HG02938 (cell line): Measurements from ENCODE around the gene TAF11.
"Not testable (repeated sequence)": the region's sequence is repeated elsewhere in the genome, so short reads cannot be mapped to it uniquely, and the experiment has no call there.

Experiments used
- ATAC-seq: cut with Tn5 transposase; IDR thresholded peaks from one replicate; pipeline ENCODE4 v1.9.1; 2021; ENCODE audit warnings: mild to moderate bottlenecking, moderate library complexity; ENCODE audit not compliant: unreplicated experiment

Gene TAF11

DNA sequence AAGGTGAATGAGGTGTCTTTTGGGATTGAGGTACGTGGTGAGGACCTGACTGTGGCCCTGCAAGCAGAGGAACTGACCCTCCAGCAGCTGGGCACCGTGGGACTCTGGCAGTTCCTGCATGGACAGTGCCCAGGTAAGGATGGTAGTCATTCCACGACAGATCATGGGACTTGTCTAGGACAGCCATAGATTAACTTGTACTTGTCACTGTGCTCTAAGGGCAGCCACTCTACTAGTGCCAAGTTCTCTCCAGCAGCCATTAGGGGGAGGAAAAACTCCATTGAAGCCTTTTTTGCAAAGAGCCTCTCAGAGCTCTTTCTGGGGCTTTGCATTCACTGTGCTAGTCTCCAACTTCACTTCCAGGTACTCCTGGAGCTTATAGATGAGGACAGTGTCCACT, 20.4 kb downstream of the TAF11 start:
- ATAC-seq, result no peak

DNA sequence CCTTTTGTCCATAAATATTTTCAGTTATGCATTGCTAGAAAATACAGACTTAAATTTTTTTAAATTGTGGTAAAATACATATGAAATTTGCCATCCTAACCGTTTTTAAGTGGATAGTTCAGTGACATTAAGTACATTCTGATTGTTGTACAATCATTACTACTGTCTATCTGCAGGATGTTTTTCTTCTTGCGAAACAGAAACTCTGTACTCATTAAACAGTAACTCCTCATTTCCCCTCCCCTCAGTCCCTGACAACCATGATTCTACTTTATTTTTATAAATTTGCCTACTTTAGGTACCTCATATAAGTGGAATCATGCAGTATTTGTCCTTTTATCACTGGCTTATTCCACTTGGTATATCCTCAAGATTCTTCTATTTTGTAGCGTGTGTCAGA, 21.3 kb downstream of the TAF11 start:
- ATAC-seq, result no peak

DNA sequence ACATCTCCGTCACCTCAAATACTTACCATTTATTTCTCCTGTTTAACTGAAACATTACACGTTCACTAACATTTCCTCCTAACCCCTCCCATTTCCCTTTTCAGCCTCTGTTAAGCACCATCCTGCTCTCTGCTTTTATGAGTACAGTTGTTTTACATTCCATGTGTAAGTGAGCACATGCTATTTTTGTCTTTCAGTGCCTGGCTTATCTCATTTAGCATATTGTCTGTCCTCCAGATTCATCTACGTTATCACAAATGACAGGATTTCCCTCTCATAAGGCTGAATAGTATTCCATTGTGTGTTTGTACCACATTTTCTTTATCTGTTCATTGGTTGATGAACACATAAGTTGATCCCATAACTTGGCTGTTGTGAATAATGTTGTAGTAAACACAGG, 22.7 kb downstream of the TAF11 start:
- no peak for ATAC-seq

DNA sequence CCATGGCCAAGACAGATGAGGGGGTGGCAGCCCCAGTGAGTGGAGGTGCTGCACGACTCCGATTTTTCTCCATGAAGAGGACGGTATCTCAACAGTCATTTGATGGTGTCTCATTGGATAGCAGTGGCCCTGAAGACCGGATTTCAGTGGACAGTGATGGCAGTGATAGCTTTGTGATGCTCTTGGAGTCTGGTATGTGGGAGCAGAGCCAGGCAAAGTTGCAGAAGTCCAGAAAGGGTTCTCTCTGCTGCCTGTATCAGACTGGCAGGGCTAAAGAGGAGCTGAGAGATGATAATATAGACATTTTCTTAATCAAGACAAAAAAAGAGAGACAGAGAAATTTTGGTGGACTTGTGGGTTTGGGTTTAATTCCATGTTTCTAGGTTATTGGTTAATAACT, 23.8 kb downstream of the TAF11 start:
- ATAC-seq, result no peak

DNA sequence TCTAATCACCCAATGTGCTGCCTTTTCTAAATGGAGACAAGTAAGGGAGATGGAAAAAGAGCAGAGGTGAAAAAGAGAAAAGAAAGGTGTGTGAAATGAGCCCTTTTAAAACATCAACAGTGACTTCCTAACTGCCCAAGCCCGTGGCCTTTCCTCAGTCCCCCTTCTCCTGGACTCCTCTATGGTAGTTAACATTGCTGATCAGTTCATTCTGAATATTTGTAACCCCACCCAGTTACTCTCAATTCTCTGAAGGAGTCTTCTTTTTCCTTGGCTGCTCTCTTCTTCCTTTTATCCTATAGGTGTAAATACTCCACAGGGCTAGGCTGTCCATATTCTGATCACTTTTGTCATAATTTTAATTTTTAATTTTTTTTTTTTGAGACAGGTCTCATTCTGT, 27.1 kb downstream of the TAF11 start:
- ATAC-seq, result no peak

DNA sequence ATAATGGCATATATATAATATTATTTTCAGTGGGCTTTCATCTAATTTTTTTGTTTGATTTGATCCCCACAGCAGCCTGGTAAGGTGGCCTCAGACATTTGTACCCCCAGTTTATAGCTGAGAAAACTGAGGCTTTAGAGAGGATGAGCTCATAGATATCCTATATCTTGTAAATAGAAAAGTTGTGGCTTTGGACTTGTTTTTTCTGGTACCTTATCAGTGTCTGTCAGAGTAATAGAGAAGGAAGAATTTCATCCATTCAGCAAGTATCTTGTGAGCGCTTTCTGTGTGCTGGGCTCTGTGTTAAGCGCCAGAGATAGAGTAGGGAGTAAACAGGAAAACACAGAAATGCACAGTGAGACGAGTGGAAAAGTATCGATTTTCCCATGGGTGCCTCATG, 27.9 kb downstream of the TAF11 start:
- no peak for ATAC-seq

DNA sequence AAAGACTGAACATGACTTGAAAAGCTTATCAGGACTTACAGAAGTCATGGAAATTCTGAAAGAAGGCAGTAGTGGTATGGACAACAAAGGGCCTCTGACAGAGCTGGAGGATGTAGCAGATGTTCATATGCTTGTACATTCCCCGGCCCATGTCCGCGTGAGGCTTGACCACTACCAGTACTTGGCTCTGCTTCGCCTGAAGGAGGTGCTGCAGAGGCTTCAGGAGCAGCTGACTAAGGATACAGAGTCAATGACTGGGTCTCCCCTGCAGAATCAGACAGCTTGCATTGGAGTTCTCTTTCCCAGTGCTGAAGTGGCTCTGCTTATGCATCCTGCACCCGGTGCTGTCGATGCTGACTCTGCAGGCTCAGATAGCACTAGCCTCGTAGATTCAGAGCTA, 29.2 kb downstream of the TAF11 start:
- no peak for ATAC-seq

DNA sequence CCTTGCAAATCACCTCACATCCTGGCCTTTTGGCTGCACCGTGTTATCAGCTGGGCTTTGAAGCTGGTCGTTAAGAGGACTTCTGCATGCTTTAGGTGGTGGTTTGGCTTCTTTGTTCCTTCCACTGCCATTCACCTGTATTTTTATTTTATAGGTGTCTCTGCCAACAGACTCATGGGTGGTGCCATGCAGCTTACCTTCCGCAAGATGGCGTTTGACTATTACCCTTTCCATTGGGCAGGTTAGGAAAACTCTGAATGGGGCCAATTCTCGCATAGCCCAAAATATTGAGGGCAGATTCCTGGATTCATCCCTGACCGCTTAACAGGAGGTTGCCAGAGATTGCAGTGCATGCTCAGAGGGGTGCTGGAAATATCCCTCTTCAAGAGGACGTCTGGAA, 32.4 kb downstream of the TAF11 start:
- no peak for ATAC-seq

DNA sequence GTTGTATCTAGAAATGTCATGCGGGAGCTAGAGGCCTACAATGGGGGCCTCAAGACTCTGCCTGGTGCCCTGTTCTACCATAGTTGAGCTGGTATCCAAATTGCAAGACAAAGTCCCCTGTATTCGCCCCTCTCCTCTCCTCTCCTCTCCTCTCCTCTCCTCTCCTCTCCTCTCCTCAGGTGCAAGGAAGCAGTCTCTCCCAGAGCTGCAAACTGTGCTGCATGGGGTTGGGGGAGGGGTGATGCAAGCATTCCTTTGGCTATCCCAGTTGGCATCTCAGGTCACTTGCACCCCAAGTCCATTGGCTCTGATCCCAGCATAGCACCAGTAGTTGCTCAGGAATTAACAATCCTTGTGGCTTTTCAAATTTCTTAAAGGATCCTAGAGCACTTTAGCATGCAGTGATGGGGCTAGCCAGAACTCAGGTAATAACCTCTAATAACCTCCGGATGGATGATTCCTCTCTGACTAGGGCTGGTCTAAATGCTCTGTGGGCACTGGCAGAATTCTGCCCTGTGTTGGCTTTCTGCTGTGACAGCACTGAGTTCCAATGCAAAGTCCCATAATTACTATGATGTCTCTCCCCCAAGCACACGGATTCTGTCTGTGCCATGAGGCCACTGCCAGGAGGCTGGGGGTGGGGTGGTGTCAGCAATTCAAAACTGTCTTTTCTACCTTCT, 35.3 kb downstream of the TAF11 start:
- no peak for ATAC-seq

DNA sequence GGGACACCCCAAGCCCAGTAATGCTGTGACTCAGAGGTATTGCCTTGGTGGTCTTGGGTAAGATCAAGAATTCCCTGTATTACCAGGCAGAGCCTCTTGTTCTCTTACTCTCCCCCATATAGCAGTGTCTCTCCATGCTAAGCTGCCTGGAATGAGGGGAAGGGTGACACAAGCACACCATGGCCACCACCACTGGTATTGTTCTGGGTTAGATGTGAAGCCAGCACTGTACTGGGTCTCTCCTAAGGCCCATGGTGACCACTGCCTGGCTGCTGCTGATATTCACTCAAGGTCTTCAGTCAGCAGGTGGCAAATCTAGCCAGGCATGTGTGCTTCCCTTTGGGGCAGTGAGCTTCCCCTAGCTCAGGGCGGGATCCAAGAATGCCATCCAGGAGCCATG, 36.5 kb downstream of the TAF11 start:
- no peak for ATAC-seq

DNA sequence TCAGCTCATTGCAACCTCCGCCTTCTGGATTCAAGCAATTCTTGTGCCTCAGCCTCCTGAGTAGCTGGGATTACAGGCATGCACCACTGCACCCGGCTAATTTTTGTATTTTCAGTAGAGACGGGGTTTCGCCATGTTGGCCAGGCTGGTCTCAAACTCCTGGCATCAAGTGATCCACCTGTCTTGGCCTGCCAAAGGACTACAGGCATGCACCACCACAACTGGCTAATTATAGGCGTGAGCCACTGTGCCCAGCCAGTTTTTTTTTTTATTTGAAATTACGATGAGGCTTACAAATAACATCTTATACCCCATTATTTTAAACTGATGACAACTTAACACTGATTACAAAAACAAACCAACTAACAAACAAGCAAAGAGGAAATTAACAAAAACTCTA, 38.8 kb downstream of the TAF11 start:
- ATAC-seq, result not testable (repeated sequence)

DNA sequence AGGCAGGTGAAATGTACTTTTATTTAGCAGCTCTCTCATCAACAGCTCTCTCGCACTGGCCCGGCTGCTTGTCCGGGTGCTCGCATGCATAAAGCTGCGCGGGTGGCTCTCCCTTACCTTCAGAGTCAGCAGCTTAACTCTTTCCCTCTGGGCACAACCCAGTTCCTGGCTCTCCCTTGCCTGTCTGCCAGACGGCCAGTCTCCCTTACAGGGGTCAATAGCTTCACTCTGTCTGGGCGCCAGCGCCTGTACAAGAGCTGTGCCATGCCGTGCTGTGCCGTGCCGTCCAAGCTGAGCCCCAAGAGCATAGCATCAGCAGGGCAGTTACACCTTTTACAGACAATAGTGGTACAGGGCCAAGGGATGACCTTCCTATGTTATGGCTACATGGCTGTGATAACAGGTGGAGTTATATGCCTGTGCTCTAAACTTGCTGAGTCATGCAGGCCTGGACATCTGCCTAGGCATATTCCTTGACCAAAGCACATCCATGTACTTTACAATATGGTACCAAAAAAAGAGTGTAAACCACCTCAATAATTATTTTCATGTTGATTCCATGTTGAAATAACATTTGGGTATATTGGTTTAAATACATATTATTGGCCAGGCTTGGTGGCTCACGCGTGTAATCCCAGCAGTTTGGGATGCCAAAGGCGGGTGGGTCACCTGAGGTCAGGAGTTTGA, 48.0 kb downstream of the TAF11 start:
- no peak for ATAC-seq

DNA sequence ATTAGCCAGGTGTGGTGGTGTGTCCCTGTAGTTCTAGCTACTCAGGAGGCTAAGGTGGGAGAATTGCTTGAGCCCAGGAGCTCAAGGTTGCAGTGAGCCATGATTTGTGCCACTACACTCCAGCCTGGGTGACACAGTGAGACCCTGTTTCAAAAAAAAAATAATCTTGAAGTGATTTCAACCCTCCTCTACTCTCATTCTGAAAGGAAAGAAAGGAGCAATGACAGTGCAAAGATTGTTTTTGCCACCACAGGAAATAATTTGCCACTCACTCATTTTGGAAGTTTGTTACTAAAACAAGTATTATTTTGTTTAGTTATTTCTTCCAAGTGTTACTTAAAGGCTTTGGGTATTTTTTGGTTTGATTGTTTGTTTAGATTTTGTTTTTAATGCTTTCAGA, 50.3 kb downstream of the TAF11 start:
- ATAC-seq, result no peak

DNA sequence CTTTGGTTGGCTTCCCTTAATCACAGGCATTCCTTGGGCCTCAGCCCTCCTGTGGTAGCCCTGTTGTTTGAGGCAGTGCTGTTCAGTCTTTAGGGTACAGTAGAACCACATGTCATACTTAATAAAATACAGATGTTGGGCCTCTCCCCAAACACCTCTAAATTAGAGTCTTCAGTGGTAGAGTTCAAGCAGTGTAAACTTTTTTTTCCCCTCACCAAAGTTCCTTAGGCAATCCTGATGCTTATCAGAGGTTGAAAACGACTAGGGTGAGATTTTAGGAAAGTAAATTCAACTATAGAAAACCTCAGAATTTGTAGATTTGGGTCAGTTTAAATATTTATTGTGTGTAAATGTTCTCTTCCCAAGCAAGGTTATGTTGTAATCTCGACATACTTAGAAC, 51.4 kb downstream of the TAF11 start:
- no peak for ATAC-seq

DNA sequence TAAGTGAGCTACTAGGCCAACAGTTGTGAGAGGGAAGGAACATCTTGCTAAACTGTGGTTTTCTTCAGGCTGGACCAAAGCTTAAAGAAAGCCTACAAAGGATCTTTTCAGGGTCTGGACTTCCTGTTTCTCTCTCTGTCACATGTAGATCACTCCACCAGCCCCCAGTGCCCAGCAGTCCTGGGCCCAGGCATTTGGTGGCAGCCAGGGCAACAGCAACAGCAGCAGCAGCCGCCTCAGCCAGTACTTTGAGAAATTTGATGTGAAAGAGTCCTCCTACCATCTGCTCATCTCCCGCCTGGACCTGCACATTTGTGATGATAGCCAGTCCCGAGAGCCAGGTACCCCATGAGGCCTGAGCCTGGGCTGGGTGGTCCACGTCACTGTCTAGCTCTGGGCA, 51.8 kb downstream of the TAF11 start:
- no peak for ATAC-seq

DNA sequence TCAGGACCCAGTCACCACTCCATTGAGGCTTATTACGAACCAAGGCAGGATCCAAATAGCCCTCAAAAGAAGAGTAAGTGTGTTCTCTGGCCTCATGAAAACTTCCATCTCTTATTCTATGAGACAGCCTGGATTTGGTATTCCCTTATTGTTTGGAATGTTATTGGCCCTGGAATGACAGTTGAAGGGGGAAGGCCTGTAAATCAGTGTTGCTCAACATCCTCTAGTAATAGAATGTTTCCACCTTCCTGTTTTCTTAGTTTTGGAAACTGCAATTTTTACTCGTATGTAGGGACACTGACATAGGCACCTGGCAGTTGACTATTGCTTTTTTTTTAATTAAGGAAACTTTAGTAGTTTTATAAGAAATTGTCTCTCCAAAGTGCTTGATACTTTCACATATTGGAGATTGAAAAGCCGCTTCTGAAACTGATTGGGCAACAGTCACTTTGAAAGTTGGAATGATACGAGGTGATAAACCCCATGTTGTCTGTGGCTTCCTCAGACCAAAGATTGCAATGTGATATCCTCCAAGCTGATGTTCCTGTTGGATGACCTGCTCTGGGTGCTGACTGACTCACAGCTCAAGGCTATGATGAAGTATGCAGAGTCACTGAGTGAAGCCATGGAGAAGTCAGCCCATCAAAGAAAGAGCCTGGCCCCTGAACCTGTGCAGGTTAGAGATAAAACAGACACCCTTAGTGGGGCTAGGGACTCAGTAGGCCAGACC, 52.9 kb downstream of the TAF11 start:
- ATAC-seq, result no peak

DNA sequence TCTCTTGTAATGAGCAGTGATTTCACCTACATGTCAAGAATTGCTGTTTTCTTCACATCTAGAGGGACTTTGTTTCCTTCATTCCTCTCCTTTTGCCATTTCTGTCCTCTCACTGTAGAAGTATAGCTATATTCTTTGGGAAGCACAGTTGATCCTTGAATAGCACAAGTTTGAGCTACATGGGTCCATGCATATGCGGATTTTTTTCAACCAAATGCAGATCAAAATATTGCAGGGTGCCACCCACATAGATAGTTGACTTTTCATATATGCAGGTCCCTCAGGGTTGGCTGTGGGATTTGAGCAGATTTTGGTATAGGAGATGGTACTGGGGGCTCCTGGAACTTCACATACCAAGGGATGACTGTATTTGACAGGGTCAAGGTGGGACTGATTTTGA, 54.9 kb downstream of the TAF11 start:
- no peak for ATAC-seq

DNA sequence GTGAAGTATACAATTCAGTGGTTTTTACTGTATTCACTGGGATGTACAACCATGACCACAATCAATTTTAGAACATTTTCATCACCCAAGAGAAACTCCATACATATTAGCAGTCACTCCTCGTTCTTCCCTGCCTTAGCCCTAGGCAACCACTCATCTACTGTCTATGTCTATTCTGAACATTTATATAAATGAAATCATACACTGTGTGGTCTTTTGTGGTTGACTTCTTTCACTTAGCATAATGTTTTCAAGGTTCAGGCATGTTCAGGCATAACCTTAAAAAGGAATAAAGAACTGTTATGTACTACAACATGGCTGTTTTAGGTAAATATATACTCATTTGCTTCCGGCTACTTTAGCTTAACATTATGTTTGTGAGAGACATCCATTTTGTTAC, 58.7 kb downstream of the TAF11 start:
- ATAC-seq, result no peak
